Neutrophil (primary cell): ENCODE data around the gene MILR1.

ENCODE experiments used
- H3K27ac ChIP-seq: fragments of 200-600 bp; sonication (generic); 2 replicates; pipeline ENCODE4 v1.5.1; 2016; ENCODE audit warnings: mild to moderate bottlenecking, moderate library complexity
- H3K27me3 ChIP-seq: fragments of 200-600 bp; sonication (generic); 2 replicates; pipeline ENCODE4 v1.6.0; 2016; ENCODE audit warnings: mild to moderate bottlenecking
- H3K36me3 ChIP-seq: fragments of 200-600 bp; sonication (generic); 2 replicates; pipeline ENCODE4 v1.5.1; 2017
- H3K4me1 ChIP-seq, 2 experiments: fragments of 200-600 bp in 1 of 2; sonication (generic) in 1 of 2; 1 replicate in 1 of 2; 2 replicates in 1 of 2; pipeline versions ENCODE4 v1.5.1 to v1.6.1; 2013 to 2016; ENCODE audit warnings: low read depth in 1 of 2, low read length in 1 of 2, mild to moderate bottlenecking in 1 of 2, moderate library complexity in 1 of 2; ENCODE audit not compliant: control insufficient read depth in 1 of 2, insufficient read depth in 1 of 2
- H3K4me3 ChIP-seq, 2 experiments: fragments of 200-600 bp in 1 of 2; sonication (generic) in 1 of 2; 1 replicate in 1 of 2; 2 replicates in 1 of 2; pipeline ENCODE4 v1.5.1; 2013 to 2016; ENCODE audit warnings: low read depth in 1 of 2, low read length in 1 of 2, mild to moderate bottlenecking in 1 of 2, moderate library complexity in 1 of 2
- H3K9me3 ChIP-seq: fragments of 200-600 bp; sonication (generic); 2 replicates; pipeline ENCODE4 v1.5.1; 2016
- TF ChIP-seq, protein P1 (sequence below): fragments of 200-600 bp; sonication (generic); IDR thresholded peaks from 2 replicates; pipeline ENCODE4 v1.5.1; 2016; ENCODE audit warnings: antibody characterized with exemption

MILR1 gene

DNA sequence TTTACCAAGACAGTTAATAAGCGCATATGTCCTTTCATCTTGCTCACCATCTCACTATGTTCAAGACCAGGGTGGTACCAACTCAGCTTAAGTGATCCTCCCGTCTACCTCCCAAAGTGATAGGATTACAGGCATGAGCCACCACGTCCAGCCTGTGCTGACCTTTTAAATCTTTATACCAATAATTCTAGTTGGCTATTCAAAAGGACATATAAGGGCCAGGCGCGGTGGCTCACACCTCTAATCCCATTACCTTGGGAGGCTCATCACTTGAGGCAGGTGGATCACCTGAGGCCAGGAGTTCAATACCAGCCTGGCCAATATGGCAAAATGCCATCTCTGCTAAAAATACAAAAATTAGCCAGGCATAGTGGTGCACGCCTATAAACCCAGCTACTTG is 60.3 kb downstream of the MILR1 start:
- TF ChIP-seq, protein P1, sequence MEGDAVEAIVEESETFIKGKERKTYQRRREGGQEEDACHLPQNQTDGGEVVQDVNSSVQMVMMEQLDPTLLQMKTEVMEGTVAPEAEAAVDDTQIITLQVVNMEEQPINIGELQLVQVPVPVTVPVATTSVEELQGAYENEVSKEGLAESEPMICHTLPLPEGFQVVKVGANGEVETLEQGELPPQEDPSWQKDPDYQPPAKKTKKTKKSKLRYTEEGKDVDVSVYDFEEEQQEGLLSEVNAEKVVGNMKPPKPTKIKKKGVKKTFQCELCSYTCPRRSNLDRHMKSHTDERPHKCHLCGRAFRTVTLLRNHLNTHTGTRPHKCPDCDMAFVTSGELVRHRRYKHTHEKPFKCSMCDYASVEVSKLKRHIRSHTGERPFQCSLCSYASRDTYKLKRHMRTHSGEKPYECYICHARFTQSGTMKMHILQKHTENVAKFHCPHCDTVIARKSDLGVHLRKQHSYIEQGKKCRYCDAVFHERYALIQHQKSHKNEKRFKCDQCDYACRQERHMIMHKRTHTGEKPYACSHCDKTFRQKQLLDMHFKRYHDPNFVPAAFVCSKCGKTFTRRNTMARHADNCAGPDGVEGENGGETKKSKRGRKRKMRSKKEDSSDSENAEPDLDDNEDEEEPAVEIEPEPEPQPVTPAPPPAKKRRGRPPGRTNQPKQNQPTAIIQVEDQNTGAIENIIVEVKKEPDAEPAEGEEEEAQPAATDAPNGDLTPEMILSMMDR, result no peak
- no peaks in the 10 kb centered on the region for H3K9me3 ChIP-seq
- no peaks in the 10 kb centered on the region for H3K27me3 ChIP-seq
- H3K36me3 ChIP-seq, result peaks cover 34% of the 10 kb centered on the region
- H3K27ac ChIP-seq, result no peak overlapping the region
- no peak overlapping the region for H3K4me3 ChIP-seq
- peaks cover 19 to 23% of the 10 kb centered on the region in 2 experiments for H3K4me1 ChIP-seq

DNA sequence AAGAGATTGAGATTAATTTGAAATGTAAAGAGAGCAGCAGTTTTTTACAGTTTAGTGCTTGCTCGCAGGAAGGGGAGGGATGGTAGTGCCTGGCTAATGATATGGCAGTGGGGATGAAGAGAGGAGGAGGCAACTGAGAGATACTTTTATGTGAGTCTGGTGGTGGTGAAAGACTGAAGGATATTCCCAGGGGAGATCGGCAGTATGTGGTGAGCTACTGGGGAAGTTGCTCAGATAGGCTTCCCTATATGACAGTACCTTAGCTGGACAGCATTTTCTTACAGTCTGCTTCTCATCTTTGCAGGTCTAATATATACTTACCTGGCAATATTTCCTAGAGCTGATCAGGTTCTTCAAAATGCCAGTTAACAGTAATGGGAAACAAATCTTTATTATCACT is 66.5 kb downstream of the MILR1 start:
- H3K4me1 ChIP-seq, result no peaks in the 10 kb centered on the region
- H3K9me3 ChIP-seq, result no peaks in the 10 kb centered on the region
- TF ChIP-seq, protein P1, result no peak
- H3K36me3 ChIP-seq, result peaks cover 71% of the 10 kb centered on the region
- no peak overlapping the region for H3K27ac ChIP-seq
- no peaks in the 10 kb centered on the region for H3K27me3 ChIP-seq
- H3K4me3 ChIP-seq, result no peak overlapping the region

DNA sequence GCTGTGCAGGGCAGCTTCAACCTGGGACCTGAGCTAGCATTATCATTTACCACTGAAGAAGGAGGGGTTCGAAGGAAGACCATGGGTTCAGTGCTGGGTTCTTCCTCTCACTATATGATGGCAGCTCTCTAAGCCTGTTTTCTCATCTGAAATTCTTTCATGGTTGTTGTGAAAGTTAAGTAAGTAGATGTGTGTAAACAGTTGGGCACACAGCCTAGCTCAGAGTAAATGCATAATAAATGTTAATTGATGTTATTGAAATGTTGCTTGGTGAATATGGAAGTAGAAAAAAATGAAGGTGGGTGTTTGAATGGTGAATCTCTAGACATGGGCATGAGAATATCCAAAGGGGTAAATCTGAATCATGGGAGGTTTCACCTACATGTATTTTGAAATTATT is 66.9 kb downstream of the MILR1 start:
- TF ChIP-seq, protein P1, result no peak
- Histone ChIP-seq H3K9me3 (no peaks in the 10 kb centered on the region), H3K27me3 (no peaks in the 10 kb centered on the region), H3K36me3 (peaks cover 71% of the 10 kb centered on the region), H3K27ac (no peak overlapping the region), H3K4me3 (no peak overlapping the region), H3K4me1 (no peaks in the 10 kb centered on the region)
